ENCODE data around the gene TCL1A. TPM values are rescaled to one million over a fixed set of nuclear protein-coding genes. Genes with fewer than 3 reads are reported as not detected.

TCL1A gene
- total and polyA plus RNA-seq, 10 of the 15 experiments (the other 5 are each of a cell fraction or from before 2014, with no cell fraction given): 5.9 to 283 (median 113) TPM

DNA sequence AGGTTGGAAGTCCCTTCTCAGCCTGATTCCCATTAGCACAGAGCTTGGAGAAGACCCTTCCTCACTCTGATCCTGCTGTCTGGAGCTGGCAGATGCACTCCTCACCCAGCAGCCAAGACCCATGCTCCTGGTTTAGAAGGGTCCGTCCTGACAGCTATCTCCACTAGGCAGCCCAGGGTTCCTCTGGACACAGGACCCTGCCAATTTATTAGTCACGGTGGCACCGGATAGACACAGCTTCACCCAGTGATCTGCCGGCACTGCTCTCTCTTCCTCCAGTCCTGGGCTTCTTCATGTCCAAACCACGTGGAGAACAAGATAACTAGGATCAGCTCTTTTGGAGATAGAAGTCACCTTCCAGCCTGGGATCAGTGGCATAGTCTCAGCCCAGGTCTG, 53.9 kb downstream of the TCL1A start:
- in situ Hi-C loops (cut with MboI) (loop anchor here (25.0 kb wide), 1 partner anchor 1698 kb away; no protein-coding TSS in a partner anchor), intact Hi-C loops (cut with micrococcal nuclease; ENCODE audit: unreplicated experiment) (loop anchor here (5.0 kb wide), 1 partner anchor 67 kb away; no protein-coding TSS in a partner anchor)
- BruUV-seq (replicated peaks): no TSS peak
- Histone ChIP-seq H3K4me3 (no peak overlapping the region), H3K4me2 (ENCODE audit: control insufficient read depth, insufficient read depth) (no peak overlapping the region), H3K27ac (ENCODE audit: control insufficient read depth, insufficient read depth) (no peak overlapping the region), H3K4me1 (ENCODE audit: control insufficient read depth, insufficient read depth, low read length) (peaks cover 33% of the 10 kb centered on the region), H3K9ac (ENCODE audit: control insufficient read depth, insufficient read depth, low read length) (no peak overlapping the region), H2AFZ (ENCODE audit: control insufficient read depth, low read depth, low read length) (no peak overlapping the region), H3K27me3 (replicated peaks in 1 of 2; ENCODE audit: control insufficient read depth in 2 of 2, insufficient read depth in 2 of 2, low read length in 1 of 2) (no peaks in the 10 kb centered on the region; a peak in 2 of 4 replicates), H4K20me1 (ENCODE audit: control insufficient read depth, insufficient read depth) (no peaks in the 10 kb centered on the region), H3K36me3 (ENCODE audit: control insufficient read depth in 2 of 2, insufficient read depth in 2 of 2, low read length in 1 of 2) (no peaks in the 10 kb centered on the region), H3K79me2 (ENCODE audit: control insufficient read depth, insufficient read depth, low read length) (no peaks in the 10 kb centered on the region), H3K9me3 (replicated peaks; ENCODE audit: control insufficient read depth, insufficient read depth, low read length) (no peaks in the 10 kb centered on the region)
- WGBS (ENCODE audit: insufficient coverage, insufficient replicate concordance, low lambda C conversion rate, missing lambda C conversion rate): 84% methylated on average over 5 of the region's 5 CpGs
- no peak for FAIRE-seq
- SMC1A ChIA-PET (ENCODE audit: uncharacterized antibody, unreplicated experiment): interaction anchor here (0.6 to 1.2 kb wide), 3 partner anchors 10 to 84 kb away, joined by 3 read pairs; no protein-coding TSS in a partner anchor
- ATAC-seq: no peak
- RAD21 ChIA-PET (ENCODE audit: unreplicated experiment): interaction anchor here (1.6 kb wide), 1 partner anchor 20 kb away, joined by 5 read pairs; no protein-coding TSS in a partner anchor
- DNase-seq (ENCODE audit: low read depth, low spot score): no peak
- CTCF ChIA-PET: interaction anchor here (1.1 to 4.5 kb wide), 2 partner anchors 11 to 20 kb away, joined by 4 to 16 read pairs; no protein-coding TSS in a partner anchor
- POLR2A ChIA-PET: no interaction called here
- no peak for TF ChIP-seq MTA2 (IDR thresholded peaks at IDR 0.05; ENCODE audit: low read depth)
- TF ChIP-seq KLF5 (IDR thresholded peaks at IDR 0.05; ENCODE audit: partially characterized antibody): no peak
- TF ChIP-seq, protein P1, sequence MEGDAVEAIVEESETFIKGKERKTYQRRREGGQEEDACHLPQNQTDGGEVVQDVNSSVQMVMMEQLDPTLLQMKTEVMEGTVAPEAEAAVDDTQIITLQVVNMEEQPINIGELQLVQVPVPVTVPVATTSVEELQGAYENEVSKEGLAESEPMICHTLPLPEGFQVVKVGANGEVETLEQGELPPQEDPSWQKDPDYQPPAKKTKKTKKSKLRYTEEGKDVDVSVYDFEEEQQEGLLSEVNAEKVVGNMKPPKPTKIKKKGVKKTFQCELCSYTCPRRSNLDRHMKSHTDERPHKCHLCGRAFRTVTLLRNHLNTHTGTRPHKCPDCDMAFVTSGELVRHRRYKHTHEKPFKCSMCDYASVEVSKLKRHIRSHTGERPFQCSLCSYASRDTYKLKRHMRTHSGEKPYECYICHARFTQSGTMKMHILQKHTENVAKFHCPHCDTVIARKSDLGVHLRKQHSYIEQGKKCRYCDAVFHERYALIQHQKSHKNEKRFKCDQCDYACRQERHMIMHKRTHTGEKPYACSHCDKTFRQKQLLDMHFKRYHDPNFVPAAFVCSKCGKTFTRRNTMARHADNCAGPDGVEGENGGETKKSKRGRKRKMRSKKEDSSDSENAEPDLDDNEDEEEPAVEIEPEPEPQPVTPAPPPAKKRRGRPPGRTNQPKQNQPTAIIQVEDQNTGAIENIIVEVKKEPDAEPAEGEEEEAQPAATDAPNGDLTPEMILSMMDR (IDR thresholded peaks at IDR 0.05 in 2 of 3, conservative IDR thresholded peaks at IDR 0.05 in 1 of 3; ENCODE audit: control insufficient read depth in 2 of 3, extremely low read depth in 1 of 3, insufficient read depth in 1 of 3, low read depth in 3 of 3, low read length in 3 of 3): no peak
- TF ChIP-seq SREBF1 (IDR thresholded peaks at IDR 0.05; ENCODE audit: low read length): no peak
- TF ChIP-seq, protein P2, sequence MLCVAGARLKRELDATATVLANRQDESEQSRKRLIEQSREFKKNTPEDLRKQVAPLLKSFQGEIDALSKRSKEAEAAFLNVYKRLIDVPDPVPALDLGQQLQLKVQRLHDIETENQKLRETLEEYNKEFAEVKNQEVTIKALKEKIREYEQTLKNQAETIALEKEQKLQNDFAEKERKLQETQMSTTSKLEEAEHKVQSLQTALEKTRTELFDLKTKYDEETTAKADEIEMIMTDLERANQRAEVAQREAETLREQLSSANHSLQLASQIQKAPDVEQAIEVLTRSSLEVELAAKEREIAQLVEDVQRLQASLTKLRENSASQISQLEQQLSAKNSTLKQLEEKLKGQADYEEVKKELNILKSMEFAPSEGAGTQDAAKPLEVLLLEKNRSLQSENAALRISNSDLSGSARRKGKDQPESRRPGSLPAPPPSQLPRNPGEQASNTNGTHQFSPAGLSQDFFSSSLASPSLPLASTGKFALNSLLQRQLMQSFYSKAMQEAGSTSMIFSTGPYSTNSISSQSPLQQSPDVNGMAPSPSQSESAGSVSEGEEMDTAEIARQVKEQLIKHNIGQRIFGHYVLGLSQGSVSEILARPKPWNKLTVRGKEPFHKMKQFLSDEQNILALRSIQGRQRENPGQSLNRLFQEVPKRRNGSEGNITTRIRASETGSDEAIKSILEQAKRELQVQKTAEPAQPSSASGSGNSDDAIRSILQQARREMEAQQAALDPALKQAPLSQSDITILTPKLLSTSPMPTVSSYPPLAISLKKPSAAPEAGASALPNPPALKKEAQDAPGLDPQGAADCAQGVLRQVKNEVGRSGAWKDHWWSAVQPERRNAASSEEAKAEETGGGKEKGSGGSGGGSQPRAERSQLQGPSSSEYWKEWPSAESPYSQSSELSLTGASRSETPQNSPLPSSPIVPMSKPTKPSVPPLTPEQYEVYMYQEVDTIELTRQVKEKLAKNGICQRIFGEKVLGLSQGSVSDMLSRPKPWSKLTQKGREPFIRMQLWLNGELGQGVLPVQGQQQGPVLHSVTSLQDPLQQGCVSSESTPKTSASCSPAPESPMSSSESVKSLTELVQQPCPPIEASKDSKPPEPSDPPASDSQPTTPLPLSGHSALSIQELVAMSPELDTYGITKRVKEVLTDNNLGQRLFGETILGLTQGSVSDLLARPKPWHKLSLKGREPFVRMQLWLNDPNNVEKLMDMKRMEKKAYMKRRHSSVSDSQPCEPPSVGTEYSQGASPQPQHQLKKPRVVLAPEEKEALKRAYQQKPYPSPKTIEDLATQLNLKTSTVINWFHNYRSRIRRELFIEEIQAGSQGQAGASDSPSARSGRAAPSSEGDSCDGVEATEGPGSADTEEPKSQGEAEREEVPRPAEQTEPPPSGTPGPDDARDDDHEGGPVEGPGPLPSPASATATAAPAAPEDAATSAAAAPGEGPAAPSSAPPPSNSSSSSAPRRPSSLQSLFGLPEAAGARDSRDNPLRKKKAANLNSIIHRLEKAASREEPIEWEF (IDR thresholded peaks at IDR 0.05; ENCODE audit: insufficient replicate concordance, low read depth, low read length): no peak
- TF ChIP-seq TCF7 (IDR thresholded peaks at IDR 0.05; ENCODE audit: borderline replicate concordance): no peak
- no peak for TF ChIP-seq ZNF274 (IDR thresholded peaks at IDR 0.05; ENCODE audit: insufficient read depth, insufficient read length)
- no peak for TF ChIP-seq HDAC6 (IDR thresholded peaks at IDR 0.05; ENCODE audit: unreplicated experiment)
- no peak for TF ChIP-seq MEF2A (IDR thresholded peaks at IDR 0.05; ENCODE audit: insufficient read depth, low read depth, low read length)
- no peak for TF ChIP-seq NR2F1 (conservative IDR thresholded peaks at IDR 0.05)
- TF ChIP-seq NFYB (IDR thresholded peaks at IDR 0.05; ENCODE audit: insufficient read depth, low read depth, low read length): no peak
- no peak for TF ChIP-seq RBBP5 (conservative IDR thresholded peaks at IDR 0.05)
- TF ChIP-seq CHD2 (IDR thresholded peaks at IDR 0.05; ENCODE audit: borderline replicate concordance, low read depth, low read length): no peak
- TF ChIP-seq, protein P3, sequence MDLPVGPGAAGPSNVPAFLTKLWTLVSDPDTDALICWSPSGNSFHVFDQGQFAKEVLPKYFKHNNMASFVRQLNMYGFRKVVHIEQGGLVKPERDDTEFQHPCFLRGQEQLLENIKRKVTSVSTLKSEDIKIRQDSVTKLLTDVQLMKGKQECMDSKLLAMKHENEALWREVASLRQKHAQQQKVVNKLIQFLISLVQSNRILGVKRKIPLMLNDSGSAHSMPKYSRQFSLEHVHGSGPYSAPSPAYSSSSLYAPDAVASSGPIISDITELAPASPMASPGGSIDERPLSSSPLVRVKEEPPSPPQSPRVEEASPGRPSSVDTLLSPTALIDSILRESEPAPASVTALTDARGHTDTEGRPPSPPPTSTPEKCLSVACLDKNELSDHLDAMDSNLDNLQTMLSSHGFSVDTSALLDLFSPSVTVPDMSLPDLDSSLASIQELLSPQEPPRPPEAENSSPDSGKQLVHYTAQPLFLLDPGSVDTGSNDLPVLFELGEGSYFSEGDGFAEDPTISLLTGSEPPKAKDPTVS (IDR thresholded peaks at IDR 0.05; ENCODE audit: low read depth, low read length): no peak
- TF ChIP-seq, protein P4, sequence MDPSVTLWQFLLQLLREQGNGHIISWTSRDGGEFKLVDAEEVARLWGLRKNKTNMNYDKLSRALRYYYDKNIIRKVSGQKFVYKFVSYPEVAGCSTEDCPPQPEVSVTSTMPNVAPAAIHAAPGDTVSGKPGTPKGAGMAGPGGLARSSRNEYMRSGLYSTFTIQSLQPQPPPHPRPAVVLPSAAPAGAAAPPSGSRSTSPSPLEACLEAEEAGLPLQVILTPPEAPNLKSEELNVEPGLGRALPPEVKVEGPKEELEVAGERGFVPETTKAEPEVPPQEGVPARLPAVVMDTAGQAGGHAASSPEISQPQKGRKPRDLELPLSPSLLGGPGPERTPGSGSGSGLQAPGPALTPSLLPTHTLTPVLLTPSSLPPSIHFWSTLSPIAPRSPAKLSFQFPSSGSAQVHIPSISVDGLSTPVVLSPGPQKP (IDR thresholded peaks at IDR 0.05; ENCODE audit: low read depth, low read length): no peak

Measured in GM12878 (cell line).